Thyroid gland (tissue), 4 donors: ENCODE results near the gene SLC12A4.

Experiments used
- CTCF ChIP-seq, 6 experiments: fragments of 200-600 bp in 3 of 6; fragments of 450-650 bp in 3 of 6; sonication (generic) in 3 of 6; IDR thresholded peaks; one replicate each; pipeline ENCODE4 v1.5.1; 2016 to 2019; ENCODE audit warnings: antibody characterized with exemption in 6 of 6, mild to moderate bottlenecking in 2 of 6, inconsistent platforms in 1 of 6, moderate library complexity in 1 of 6
- POLR2A ChIP-seq, 2 donors: fragments of 450-650 bp; IDR thresholded peaks; one replicate each; pipeline ENCODE4 v1.6.1; 2017; ENCODE audit warnings: antibody characterized with exemption in 2 of 2, mild to moderate bottlenecking in 2 of 2, moderate library complexity in 1 of 2

GRCh38 chr16:67965668-67966548 is 2.5 kb downstream of the SLC12A4 start:
- TF ChIP-seq CTCF (IDR thresholded peaks at IDR 0.05) (no peak), POLR2A (IDR thresholded peaks at IDR 0.05) (no peak)
